ENCODE measurements around the gene TIE1. TPM values are rescaled to one million over a fixed set of nuclear protein-coding genes. Genes with fewer than 3 reads are reported as not detected.
"Not testable (repeated sequence)": the region's sequence is repeated elsewhere in the genome, so short reads cannot be mapped to it uniquely, and the experiment has no call there.

Gene TIE1
- total RNA-seq, 1 donor from 2014 or later: 48.5 TPM

- DNase-seq (peak; percentile 58), ATAC-seq (peak; percentile 83 to 89)
- H3K27ac ChIP-seq: peak overlapping the region; percentile 95
- peaks cover 33% of the 10 kb centered on the region for H3K36me3 ChIP-seq
- TF ChIP-seq CTCF (IDR thresholded peaks at IDR 0.05): peak; percentile 8
- H3K27me3 ChIP-seq (ENCODE audit: low read depth): no peaks in the 10 kb centered on the region
- intact Hi-C loops (cut with DNase I): no loop called here
- H3K9me3 ChIP-seq: no peaks in the 10 kb centered on the region
- peak overlapping the region; percentile 87 for H3K4me3 ChIP-seq
- peaks cover 35% of the 10 kb centered on the region for H3K4me1 ChIP-seq
These were observed 66.5 kb downstream of the TIE1 start for GRCh38 chr1:43367026-43367903.

GRCh38 chr1:43367904-43368645, 67.3 kb downstream of the TIE1 start, which contains the start of gene ELOVL1:
ELOVL1 (minus strand) TSS chr1:43368011; CDS start chr1:43365609, 2,402 bp downstream.
- intact Hi-C loops (cut with DNase I): no loop called here
- Histone ChIP-seq H3K27me3 (ENCODE audit: low read depth) (no peaks in the 10 kb centered on the region), H3K36me3 (peaks cover 25% of the 10 kb centered on the region), H3K9me3 (no peaks in the 10 kb centered on the region), H3K4me1 (peaks cover 35% of the 10 kb centered on the region), H3K4me3 (peak within 1 kb of the TSS; percentile 87), H3K27ac (peak within 1 kb of the TSS; percentile 95)
- no peak for TF ChIP-seq CTCF (IDR thresholded peaks at IDR 0.05)
- DNase-seq (peak; percentile 96), ATAC-seq (peak; percentile 96 to 97)

- peaks cover 20% of the 10 kb centered on the region for H3K36me3 ChIP-seq
- peak overlapping the region; percentile 87 for H3K4me3 ChIP-seq
- no peaks in the 10 kb centered on the region for H3K27me3 ChIP-seq (ENCODE audit: low read depth)
- DNase-seq (no peak), ATAC-seq (no peak)
- peak overlapping the region; percentile 95 for H3K27ac ChIP-seq
- no peaks in the 10 kb centered on the region for H3K9me3 ChIP-seq
- H3K4me1 ChIP-seq: peaks cover 35% of the 10 kb centered on the region
- TF ChIP-seq CTCF (IDR thresholded peaks at IDR 0.05): no peak
- intact Hi-C loops (cut with DNase I): no loop called here
These were observed 67.9 kb downstream of the TIE1 start for GRCh38 chr1:43368646-43369020.

GRCh38 chr1:43369779-43370178, 69.0 kb downstream of the TIE1 start:
- ATAC-seq; H3K36me3 ChIP-seq; H3K9me3 ChIP-seq; intact Hi-C loops (cut with DNase I); H3K4me3 ChIP-seq; H3K27ac ChIP-seq; DNase-seq; H3K27me3 ChIP-seq (ENCODE audit: low read depth): not testable (repeated sequence)
- H3K4me1 ChIP-seq: peaks cover 35% of the 10 kb centered on the region

- Histone ChIP-seq H3K27me3 (ENCODE audit: low read depth) (no peaks in the 10 kb centered on the region), H3K9me3 (no peaks in the 10 kb centered on the region), H3K4me3 (no peak overlapping the region), H3K27ac (no peak overlapping the region), H3K36me3 (peaks cover under 1% of the 10 kb centered on the region), H3K4me1 (peaks cover 34% of the 10 kb centered on the region)
- intact Hi-C loops (cut with DNase I): no loop called here
- ATAC-seq: no peak
- no peak for TF ChIP-seq CTCF (IDR thresholded peaks at IDR 0.05)
- DNase-seq: no peak
These were observed 69.8 kb downstream of the TIE1 start for GRCh38 chr1:43370564-43370963.
